GM21390 (cell line): ENCODE measurements around the gene AQP4.

Source experiments
- ATAC-seq: cut with Tn5 transposase; IDR thresholded peaks from one replicate; pipeline ENCODE4 v1.9.1; 2021; ENCODE audit not compliant: unreplicated experiment

AQP4 gene

GRCh38 chr18:26865557-26865956 is at the start of gene AQP4:
TSS of gene AQP4 (minus strand) at chr18:26865707. CDS start at chr18:26865689, 18 bp downstream.
- ATAC-seq: no peak

GRCh38 chr18:26911840-26912239 is 46.3 kb upstream of the AQP4 start:
- ATAC-seq: no peak

- no peak for ATAC-seq
Observed at GRCh38 chr18:26909599-26910290, 44.2 kb upstream of the AQP4 start.

GRCh38 chr18:26908906-26909305 is 43.4 kb upstream of the AQP4 start:
- ATAC-seq: no peak

- no peak for ATAC-seq
Observed at GRCh38 chr18:26902291-26902690, 36.8 kb upstream of the AQP4 start.

GRCh38 chr18:26901020-26901419 is 35.5 kb upstream of the AQP4 start:
- ATAC-seq: no peak

- no peak for ATAC-seq
Observed at GRCh38 chr18:26894426-26894825, 28.9 kb upstream of the AQP4 start.

GRCh38 chr18:26893996-26894395 is 28.5 kb upstream of the AQP4 start:
- ATAC-seq: no peak

GRCh38 chr18:26888259-26888658 is 22.8 kb upstream of the AQP4 start:
- no peak for ATAC-seq

- ATAC-seq: no peak
Observed at GRCh38 chr18:26875040-26875654, 9.6 kb upstream of the AQP4 start.

- ATAC-seq: no peak
Observed at GRCh38 chr18:26874283-26874682, 8.8 kb upstream of the AQP4 start.

GRCh38 chr18:26869640-26870039 is 4.1 kb upstream of the AQP4 start:
- ATAC-seq: no peak

- no peak for ATAC-seq
Observed at GRCh38 chr18:26868968-26869586, 3.6 kb upstream of the AQP4 start.

GRCh38 chr18:26867471-26867870 is 2.0 kb upstream of the AQP4 start:
- no peak for ATAC-seq

- no peak for ATAC-seq
Observed at GRCh38 chr18:26864658-26865057, 849 bp downstream of the AQP4 start.

- ATAC-seq: no peak
Observed at GRCh38 chr18:26863921-26864497, 1.5 kb downstream of the AQP4 start.

- ATAC-seq: no peak
Observed at GRCh38 chr18:26863122-26863879, 2.2 kb downstream of the AQP4 start.

- no peak for ATAC-seq
Observed at GRCh38 chr18:26862084-26862483, 3.4 kb downstream of the AQP4 start.

- no peak for ATAC-seq
Observed at GRCh38 chr18:26854292-26854881, 11.1 kb downstream of the AQP4 start.

- no peak for ATAC-seq
Observed at GRCh38 chr18:26853401-26853800, 12.1 kb downstream of the AQP4 start.

- ATAC-seq: no peak
Observed at GRCh38 chr18:26843760-26844159, 21.7 kb downstream of the AQP4 start.
